ENCODE measurements around the gene COPS3. TPM values are rescaled to one million over a fixed set of nuclear protein-coding genes. Genes with fewer than 3 reads are reported as not detected.

Gene COPS3
- total RNA-seq, 6 donors from 2014 or later = 22.2 to 58.1 (median 43.1) TPM

DNA sequence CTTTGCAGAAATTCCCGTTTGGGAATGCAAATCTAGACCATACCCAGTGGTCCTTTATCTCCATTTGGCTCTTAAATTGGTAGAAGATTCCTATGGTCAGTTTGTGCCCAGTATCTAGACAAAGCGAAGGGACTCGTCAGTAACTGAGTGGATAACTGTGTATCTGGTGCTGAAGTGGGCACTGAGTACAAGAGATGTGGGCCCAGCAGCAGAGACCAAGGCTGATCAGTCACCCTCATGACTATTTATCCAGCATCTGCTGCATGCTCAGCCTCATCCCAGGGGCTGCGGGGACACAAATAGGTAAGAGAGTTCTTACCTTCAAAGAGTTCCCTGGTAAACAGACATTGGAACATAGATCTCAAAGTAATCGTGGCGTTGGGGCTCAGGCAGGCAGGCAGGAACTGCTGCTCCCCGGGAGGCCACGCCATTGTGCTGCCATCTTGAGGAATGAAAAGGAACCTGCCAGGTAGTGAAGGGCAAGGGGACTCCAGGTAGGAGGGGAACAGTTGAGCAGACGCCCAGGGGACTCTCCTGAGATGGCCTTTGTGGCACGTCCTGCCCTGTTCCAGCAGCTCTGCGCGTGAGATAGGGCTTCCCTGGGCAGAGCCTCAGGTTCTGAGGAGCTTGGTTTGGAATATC lies 32.4 kb upstream of the COPS3 start:
- Histone ChIP-seq H3K27ac (no peak overlapping the region), H3K27me3 (no peaks in the 10 kb centered on the region), H3K9me3 (no peaks in the 10 kb centered on the region), H3K36me3 (no peaks in the 10 kb centered on the region), H3K4me1 (no peaks in the 10 kb centered on the region), H3K4me3 (no peak overlapping the region)
- 51 to 52% methylated on average over 12 of the region's 12 CpGs for WGBS, 2 donors
- TF ChIP-seq, protein P1, sequence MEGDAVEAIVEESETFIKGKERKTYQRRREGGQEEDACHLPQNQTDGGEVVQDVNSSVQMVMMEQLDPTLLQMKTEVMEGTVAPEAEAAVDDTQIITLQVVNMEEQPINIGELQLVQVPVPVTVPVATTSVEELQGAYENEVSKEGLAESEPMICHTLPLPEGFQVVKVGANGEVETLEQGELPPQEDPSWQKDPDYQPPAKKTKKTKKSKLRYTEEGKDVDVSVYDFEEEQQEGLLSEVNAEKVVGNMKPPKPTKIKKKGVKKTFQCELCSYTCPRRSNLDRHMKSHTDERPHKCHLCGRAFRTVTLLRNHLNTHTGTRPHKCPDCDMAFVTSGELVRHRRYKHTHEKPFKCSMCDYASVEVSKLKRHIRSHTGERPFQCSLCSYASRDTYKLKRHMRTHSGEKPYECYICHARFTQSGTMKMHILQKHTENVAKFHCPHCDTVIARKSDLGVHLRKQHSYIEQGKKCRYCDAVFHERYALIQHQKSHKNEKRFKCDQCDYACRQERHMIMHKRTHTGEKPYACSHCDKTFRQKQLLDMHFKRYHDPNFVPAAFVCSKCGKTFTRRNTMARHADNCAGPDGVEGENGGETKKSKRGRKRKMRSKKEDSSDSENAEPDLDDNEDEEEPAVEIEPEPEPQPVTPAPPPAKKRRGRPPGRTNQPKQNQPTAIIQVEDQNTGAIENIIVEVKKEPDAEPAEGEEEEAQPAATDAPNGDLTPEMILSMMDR (IDR thresholded peaks at IDR 0.05) = peak; percentile 25 to 66 (median 57)
- TF ChIP-seq EP300 (IDR thresholded peaks at IDR 0.05) = no peak
- ATAC-seq (ENCODE audit: low FRiP score in 2 of 2) (peak; percentile 43 to 87), DNase-seq (peak in 1 of 2 donors; percentile 63)

- DNase-seq (no peak), ATAC-seq (ENCODE audit: low FRiP score in 2 of 2) (no peak)
- Histone ChIP-seq H3K27me3 (no peaks in the 10 kb centered on the region), H3K36me3 (no peaks in the 10 kb centered on the region), H3K4me1 (peaks cover under 1 to 10% (median 4%) of the 10 kb centered on the region in 4 donors), H3K27ac (no peak overlapping the region), H3K9me3 (no peaks in the 10 kb centered on the region), H3K4me3 (no peak overlapping the region)
- TF ChIP-seq POLR2AphosphoS5 (IDR thresholded peaks at IDR 0.05) (no peak), POLR2A (IDR thresholded peaks at IDR 0.05) (no peak)
- TF ChIP-seq, protein P1 (IDR thresholded peaks at IDR 0.05) = no peak
- WGBS, 2 donors = 100% methylated on average over 1 of the region's 1 CpG
Observed at GRCh38 chr17:17309356-17309755, 28.3 kb upstream of the COPS3 start.

DNA sequence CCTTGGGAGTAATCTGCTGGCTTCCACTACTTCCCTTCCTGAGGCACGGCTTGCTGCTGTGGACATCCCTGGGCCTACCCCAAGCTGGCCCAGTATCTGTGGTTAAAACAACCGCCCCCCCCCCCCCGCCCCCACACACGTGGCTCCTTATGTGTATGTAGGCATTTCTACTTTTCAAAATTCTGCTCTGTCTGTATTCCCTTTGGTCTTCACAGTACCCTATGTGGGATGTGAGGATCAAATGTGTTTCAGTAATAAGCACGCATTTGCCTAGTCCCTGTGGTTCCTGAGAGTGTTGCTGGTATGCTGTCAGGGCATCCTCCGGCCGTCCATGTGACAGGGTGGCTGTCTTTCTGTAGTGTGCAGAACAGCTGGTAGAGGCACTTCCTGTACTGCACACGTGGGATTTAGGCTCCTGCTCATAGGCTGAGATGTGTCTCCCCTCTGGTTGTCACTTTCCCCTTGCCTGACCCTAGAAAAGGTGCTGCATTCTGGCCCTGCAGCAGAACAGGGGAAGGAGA lies 24.3 kb upstream of the COPS3 start:
- peak in 1 of 2 donors; percentile 19 for ATAC-seq (ENCODE audit: low FRiP score in 2 of 2)
- 44 to 60% methylated on average over 7 to 8 of the region's 8 CpGs for WGBS, 2 donors
- Histone ChIP-seq H3K27me3 (peaks cover 0 to 2% (median 0%) of the 10 kb centered on the region in 4 donors), H3K4me1 (peaks cover 15 to 36% (median 22%) of the 10 kb centered on the region in 4 donors), H3K4me3 (no peak overlapping the region), H3K27ac (no peak overlapping the region), H3K9me3 (no peaks in the 10 kb centered on the region), H3K36me3 (no peaks in the 10 kb centered on the region)
- DNase-seq = peak in 1 of 2 donors; percentile 53
- TF ChIP-seq POLR2A (IDR thresholded peaks at IDR 0.05) = no peak
- TF ChIP-seq POLR2AphosphoS5 (IDR thresholded peaks at IDR 0.05) = no peak
- TF ChIP-seq, protein P1 (IDR thresholded peaks at IDR 0.05) = no peak
- no peak for TF ChIP-seq EP300 (IDR thresholded peaks at IDR 0.05)

- TF ChIP-seq POLR2AphosphoS5 (IDR thresholded peaks at IDR 0.05) (no peak), POLR2A (IDR thresholded peaks at IDR 0.05) (no peak), EP300 (IDR thresholded peaks at IDR 0.05) (no peak)
- TF ChIP-seq, protein P1 (IDR thresholded peaks at IDR 0.05) = no peak
- 30 to 50% methylated on average over 2 of the region's 2 CpGs for WGBS, 2 donors
- Histone ChIP-seq H3K27me3 (peaks cover 0 to 2% (median 0%) of the 10 kb centered on the region in 4 donors), H3K36me3 (no peaks in the 10 kb centered on the region), H3K9me3 (no peaks in the 10 kb centered on the region), H3K4me3 (peak overlapping the region in 1 of 4 donors; percentile 72), H3K27ac (peak overlapping the region in 1 of 4 donors; percentile 73), H3K4me1 (peaks cover 15 to 37% (median 23%) of the 10 kb centered on the region in 4 donors)
- ATAC-seq (ENCODE audit: low FRiP score in 2 of 2) (no peak), DNase-seq (no peak)
Observed at GRCh38 chr17:17304521-17304985, 23.5 kb upstream of the COPS3 start.

Data from upper lobe of left lung (tissue), 6 donors.